HEK293 (cell line): ENCODE results near the gene MISP.

ENCODE experiments used
- CTCF ChIA-PET: fragments of 350-600 bp; formaldehyde crosslinking; extraction: SDS; loops from one replicate; lab custom pipeline; 2021; ENCODE audit warnings: antibody characterized with exemption; lab: Yijun Ruan, JAX
- POLR2A ChIA-PET: fragments of 300-600 bp; formaldehyde crosslinking; extraction: SDS; loops from one replicate; lab custom pipeline; 2020; ENCODE audit warnings: antibody characterized with exemption, inconsistent platforms; lab: Yijun Ruan, JAX
- H3K27ac ChIP-seq: fragments of 200-500 bp; sonication (Bioruptor generic); 2 replicates; pipeline ENCODE4 v1.5.1; 2014; ENCODE audit warnings: low read depth, low read length, control low read depth, inconsistent platforms; ENCODE audit errors: extremely low read depth
- H3K36me3 ChIP-seq, 2 experiments: fragments of 200-500 bp in 1 of 2; sonication (Bioruptor generic) in 1 of 2; 1 replicate in 1 of 2; 2 replicates in 1 of 2; pipeline ENCODE4 v1.5.1; 2014 to 2017; ENCODE audit warnings: inconsistent platforms in 2 of 2, low read length in 2 of 2; ENCODE audit not compliant: control insufficient read depth in 2 of 2, insufficient read depth in 1 of 2
- H3K4me1 ChIP-seq: fragments of 200-500 bp; sonication (Bioruptor generic); 2 replicates; pipeline ENCODE4 v1.5.1; 2014; ENCODE audit warnings: mild to moderate bottlenecking, low read length, inconsistent platforms; ENCODE audit not compliant: control insufficient read depth, insufficient read depth
- H3K4me3 ChIP-seq: 2 replicates; pipeline ENCODE4 v1.5.1; 2011; ENCODE audit warnings: low read depth, mild to moderate bottlenecking, control low read depth, low read length, moderate library complexity
- H3K9me3 ChIP-seq: fragments of 200-500 bp; sonication (Bioruptor generic); 2 replicates; pipeline ENCODE4 v1.5.1; 2014; ENCODE audit warnings: low read depth, low read length, inconsistent platforms; ENCODE audit not compliant: control insufficient read depth, insufficient read depth
- BCL11B ChIP-seq: fragments of 450-650 bp; formaldehyde crosslinking; IDR thresholded peaks from 2 replicates; pipeline ENCODE4 v1.5.1; 2016; ENCODE audit warnings: low read depth, missing biosample characterization, missing genetic modification characterization
- KLF9 ChIP-seq: fragments of 450-650 bp; formaldehyde crosslinking; IDR thresholded peaks from 2 replicates; pipeline ENCODE4 v1.5.1; 2016; ENCODE audit warnings: missing biosample characterization, missing genetic modification characterization, low read depth
- PBX3 ChIP-seq: sonication (generic); formaldehyde crosslinking; IDR thresholded peaks from 2 replicates; pipeline ENCODE4 v1.8.1; 2022; ENCODE audit warnings: mild to moderate bottlenecking, moderate library complexity, missing genetic modification reagents
- RBAK ChIP-seq: fragments of 450-650 bp; formaldehyde crosslinking; IDR thresholded peaks from 2 replicates; pipeline ENCODE4 v1.5.1; 2016; ENCODE audit warnings: missing biosample characterization, missing genetic modification characterization
- SP2 ChIP-seq: fragments of 450-650 bp; formaldehyde crosslinking; IDR thresholded peaks from 2 replicates; pipeline ENCODE4 v1.5.1; 2016; ENCODE audit warnings: missing biosample characterization, missing genetic modification characterization
- ZFP3 ChIP-seq: fragments of 450-650 bp; formaldehyde crosslinking; IDR thresholded peaks from 2 replicates; pipeline ENCODE4 v1.5.1; 2016; ENCODE audit warnings: low read depth, missing biosample characterization, missing genetic modification characterization
- ZFP41 ChIP-seq: fragments of 450-650 bp; formaldehyde crosslinking; IDR thresholded peaks from 2 replicates; pipeline ENCODE4 v1.5.1; 2016; ENCODE audit warnings: missing biosample characterization, missing genetic modification characterization, borderline replicate concordance
- ZNF10 ChIP-seq: fragments of 450-650 bp; formaldehyde crosslinking; IDR thresholded peaks from 2 replicates; pipeline ENCODE4 v1.5.1; 2017; ENCODE audit warnings: missing biosample characterization, missing genetic modification characterization
- ZNF138 ChIP-seq: fragments of 450-650 bp; formaldehyde crosslinking; IDR thresholded peaks from 2 replicates; pipeline ENCODE4 v1.5.1; 2016; ENCODE audit warnings: missing biosample characterization, missing genetic modification characterization, borderline replicate concordance
- ZNF280C ChIP-seq: fragments of 450-650 bp; formaldehyde crosslinking; IDR thresholded peaks from 2 replicates; pipeline ENCODE4 v1.5.1; 2016; ENCODE audit warnings: missing biosample characterization, missing genetic modification characterization
- ZNF48 ChIP-seq: fragments of 450-650 bp; formaldehyde crosslinking; IDR thresholded peaks from 2 replicates; pipeline ENCODE4 v1.5.1; 2016; ENCODE audit warnings: missing biosample characterization, missing genetic modification characterization
- ZNF501 ChIP-seq: fragments of 450-650 bp; formaldehyde crosslinking; IDR thresholded peaks from 2 replicates; pipeline ENCODE4 v1.5.1; 2016; ENCODE audit warnings: missing biosample characterization, missing genetic modification characterization
- ZNF529 ChIP-seq: fragments of 450-650 bp; formaldehyde crosslinking; IDR thresholded peaks from 2 replicates; pipeline ENCODE4 v1.5.1; 2017; ENCODE audit warnings: missing genetic modification characterization, missing biosample characterization; ENCODE audit not compliant: insufficient replicate concordance
- ZNF560 ChIP-seq: fragments of 450-650 bp; formaldehyde crosslinking; IDR thresholded peaks from 2 replicates; pipeline ENCODE4 v1.5.1; 2017; ENCODE audit warnings: missing biosample characterization, missing genetic modification characterization, borderline replicate concordance
- ZNF580 ChIP-seq: fragments of 450-650 bp; formaldehyde crosslinking; IDR thresholded peaks from 2 replicates; pipeline ENCODE4 v1.5.1; 2016; ENCODE audit warnings: missing biosample characterization, missing genetic modification characterization
- ZNF654 ChIP-seq: fragments of 450-650 bp; formaldehyde crosslinking; IDR thresholded peaks from 2 replicates; pipeline ENCODE4 v1.5.1; 2016; ENCODE audit warnings: low read depth, missing biosample characterization, missing genetic modification characterization
- ZNF791 ChIP-seq: fragments of 450-650 bp; formaldehyde crosslinking; IDR thresholded peaks from 2 replicates; pipeline ENCODE4 v1.5.1; 2016; ENCODE audit warnings: missing biosample characterization, missing genetic modification characterization

MISP gene

GRCh38 chr19:803686-804418, 52.9 kb downstream of the MISP start:
- TF ChIP-seq ZNF280C (tag by site-specific recombination) (no peak), ZNF654 (tag by site-specific recombination) (no peak), ZFP41 (tag by site-specific recombination) (no peak), ZNF580 (no peak), ZNF501 (no peak), ZNF791 (tag by site-specific recombination) (no peak), ZNF138 (tag by site-specific recombination) (no peak), SP2 (tag by site-specific recombination) (no peak), PBX3 (CRISPR knock-in tag) (no peak)
- ChIA-PET POLR2A (interaction anchor here (0.7 kb wide), 1 partner anchor 25 kb away, joined by 3 read pairs; no protein-coding TSS in a partner anchor), CTCF (interaction anchor here (0.6 to 1.1 kb wide), 2 partner anchors 26 to 33 kb away, joined by 3 read pairs; no protein-coding TSS in a partner anchor)
- Histone ChIP-seq H3K9me3 (no peaks in the 10 kb centered on the region), H3K4me3 (no peak overlapping the region), H3K4me1 (peaks cover 25% of the 10 kb centered on the region), H3K36me3 (peaks cover 11 to 99% of the 10 kb centered on the region in 2 experiments; a peak in 2 of 3 replicates), H3K27ac (peak overlapping the region; percentile 97)

- no peak for TF ChIP-seq RBAK (tag by site-specific recombination)
- no peak for TF ChIP-seq KLF9 (tag by site-specific recombination)
- no peak for TF ChIP-seq ZFP3 (tag by site-specific recombination)
- no peak for TF ChIP-seq ZNF529 (tag by site-specific recombination)
- TF ChIP-seq BCL11B (tag by site-specific recombination), result no peak
- TF ChIP-seq ZNF560 (tag by site-specific recombination), result no peak
- no peak for TF ChIP-seq ZNF10 (tag by site-specific recombination)
- no peak for TF ChIP-seq ZNF48 (tag by site-specific recombination)
- TF ChIP-seq ZNF138 (tag by site-specific recombination), result no peak
- H3K4me1 ChIP-seq, result peaks cover 25% of the 10 kb centered on the region
- CTCF ChIA-PET, result interaction anchor here (1.2 kb wide), 1 partner anchor 34 kb away, joined by 6 read pairs; no protein-coding TSS in a partner anchor
- no peak overlapping the region for H3K4me3 ChIP-seq
- no peaks in the 10 kb centered on the region for H3K9me3 ChIP-seq
- H3K27ac ChIP-seq, result peak overlapping the region; percentile 97
- POLR2A ChIA-PET, result no interaction called here
- H3K36me3 ChIP-seq, result peaks cover 18 to 98% of the 10 kb centered on the region in 2 experiments; a peak in 2 of 3 replicates
Measured at GRCh38 chr19:804419-805165, 53.7 kb downstream of the MISP start.
